Subcutaneous abdominal adipose tissue (tissue), 5 donors: Measurements from ENCODE around the gene LPAR3.
"Not testable (repeated sequence)": the region's sequence is repeated elsewhere in the genome, so short reads cannot be mapped to it uniquely, and the experiment has no call there.

ENCODE experiments used
- H3K27ac ChIP-seq: one replicate; pipeline ENCODE4 v1.7.0; 2013; ENCODE audit warnings: low read depth, mild to moderate bottlenecking, inconsistent platforms, low read length, moderate library complexity
- H3K27me3 ChIP-seq, 5 donors: one replicate each; pipeline ENCODE4 v1.7.0; 2013; ENCODE audit warnings: low read length in 5 of 5, inconsistent platforms in 1 of 5; ENCODE audit not compliant: control insufficient read depth in 5 of 5, insufficient read depth in 4 of 5
- H3K36me3 ChIP-seq, 5 donors: one replicate each; pipeline ENCODE4 v1.7.0; 2013; ENCODE audit warnings: low read length in 5 of 5; ENCODE audit not compliant: control insufficient read depth in 5 of 5, insufficient read depth in 5 of 5
- H3K4me1 ChIP-seq, 5 donors: one replicate each; pipeline ENCODE4 v1.7.0; 2013; ENCODE audit warnings: low read length in 5 of 5, mild to moderate bottlenecking in 3 of 5, moderate library complexity in 1 of 5; ENCODE audit not compliant: control insufficient read depth in 5 of 5, insufficient read depth in 5 of 5
- H3K4me3 ChIP-seq, 5 donors: one replicate each; pipeline ENCODE4 v1.7.0; 2013; ENCODE audit warnings: low read length in 5 of 5, low read depth in 1 of 5
- H3K9ac ChIP-seq, 5 donors: one replicate each; pipeline ENCODE4 v1.7.0; 2013; ENCODE audit warnings: low read length in 5 of 5, mild to moderate bottlenecking in 4 of 5, moderate library complexity in 3 of 5
- H3K9me3 ChIP-seq, 5 donors: one replicate each; pipeline ENCODE4 v1.7.0; 2013; ENCODE audit warnings: low read length in 5 of 5; ENCODE audit not compliant: control insufficient read depth in 5 of 5
- donor health status: healthy.
- donor health status: healthy.
- donor health status: healthy.
- donor health status: healthy.
- donor health status: healthy.

LPAR3 gene

GRCh38 chr1:84929581-84929980 lies 36.6 kb upstream of the LPAR3 start:
- H3K9me3 ChIP-seq, result no peaks in the 10 kb centered on the region
- H3K36me3 ChIP-seq, result no peaks in the 10 kb centered on the region
- H3K4me1 ChIP-seq, result no peaks in the 10 kb centered on the region
- no peak overlapping the region for H3K27ac ChIP-seq
- H3K27me3 ChIP-seq, result no peaks in the 10 kb centered on the region
- H3K4me3 ChIP-seq, result no peak overlapping the region
- H3K9ac ChIP-seq, result no peak overlapping the region

DNA sequence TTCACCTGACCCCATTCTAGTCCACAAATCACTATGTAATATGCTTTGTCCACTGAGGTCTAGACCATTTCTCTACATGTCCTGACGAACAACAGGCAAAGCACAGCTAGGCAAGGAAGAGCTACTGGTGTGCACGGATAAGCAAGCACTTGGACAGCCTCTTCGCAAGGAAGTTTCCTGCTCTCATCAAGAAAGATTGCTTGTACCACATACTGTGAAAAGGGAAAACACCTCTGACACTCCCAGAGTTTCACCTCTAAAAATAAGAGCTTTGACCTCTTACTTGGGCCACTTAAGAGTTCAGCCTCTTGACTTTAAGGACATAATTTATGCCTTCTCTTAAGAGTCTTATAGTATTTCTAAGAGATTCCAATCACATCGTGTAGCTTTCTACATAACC lies 36.0 kb upstream of the LPAR3 start:
- Histone ChIP-seq H3K36me3 (no peaks in the 10 kb centered on the region), H3K9me3 (no peaks in the 10 kb centered on the region), H3K4me1 (no peaks in the 10 kb centered on the region), H3K9ac (no peak overlapping the region), H3K27me3 (no peaks in the 10 kb centered on the region), H3K27ac (no peak overlapping the region), H3K4me3 (no peak overlapping the region)

DNA sequence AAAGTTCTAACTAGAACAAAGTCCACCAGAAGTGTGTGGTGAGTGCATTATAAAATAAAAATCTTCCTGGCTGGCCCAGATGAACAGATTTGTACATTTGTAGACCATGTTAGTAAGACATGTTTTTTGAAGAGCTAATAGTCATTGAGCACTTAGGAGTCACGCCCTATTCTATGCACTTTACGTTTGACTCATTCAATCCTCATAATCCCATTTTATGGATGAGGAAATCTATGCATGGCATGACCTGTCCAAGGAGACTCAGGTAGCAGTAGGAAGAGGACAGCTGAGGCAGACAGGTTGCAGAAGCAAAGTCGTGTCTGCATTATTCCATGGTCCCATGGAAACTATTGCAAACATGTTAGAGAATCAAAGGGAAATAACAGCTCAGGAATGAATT lies 30.3 kb upstream of the LPAR3 start:
- Histone ChIP-seq H3K27me3 (peaks cover 0 to 4% (median 0%) of the 10 kb centered on the region in 5 donors), H3K9me3 (no peaks in the 10 kb centered on the region), H3K4me1 (no peaks in the 10 kb centered on the region), H3K4me3 (no peak overlapping the region), H3K27ac (no peak overlapping the region), H3K36me3 (no peaks in the 10 kb centered on the region), H3K9ac (no peak overlapping the region)

GRCh38 chr1:84920159-84920558 lies 27.2 kb upstream of the LPAR3 start:
- no peak overlapping the region for H3K27ac ChIP-seq
- no peak overlapping the region for H3K4me3 ChIP-seq
- no peaks in the 10 kb centered on the region for H3K36me3 ChIP-seq
- H3K27me3 ChIP-seq, result peaks cover 0 to 4% (median 0%) of the 10 kb centered on the region in 5 donors
- no peak overlapping the region for H3K9ac ChIP-seq
- H3K4me1 ChIP-seq, result no peaks in the 10 kb centered on the region
- H3K9me3 ChIP-seq, result no peaks in the 10 kb centered on the region

- Histone ChIP-seq H3K9ac (no peak overlapping the region), H3K36me3 (no peaks in the 10 kb centered on the region), H3K4me1 (no peaks in the 10 kb centered on the region), H3K27ac (no peak overlapping the region), H3K27me3 (peaks cover 0 to 4% (median 0%) of the 10 kb centered on the region in 5 donors), H3K9me3 (no peaks in the 10 kb centered on the region), H3K4me3 (no peak overlapping the region)
Measured at GRCh38 chr1:84919461-84919970, 26.5 kb upstream of the LPAR3 start.

- H3K9me3 ChIP-seq, result no peaks in the 10 kb centered on the region
- H3K36me3 ChIP-seq, result no peaks in the 10 kb centered on the region
- H3K4me1 ChIP-seq, result peaks cover 0 to under 1% (median 0%) of the 10 kb centered on the region in 5 donors
- no peak overlapping the region for H3K27ac ChIP-seq
- no peak overlapping the region for H3K4me3 ChIP-seq
- peaks cover 0 to 4% (median 0%) of the 10 kb centered on the region in 5 donors for H3K27me3 ChIP-seq
- no peak overlapping the region for H3K9ac ChIP-seq
Measured at GRCh38 chr1:84918726-84919336, 25.8 kb upstream of the LPAR3 start.

DNA sequence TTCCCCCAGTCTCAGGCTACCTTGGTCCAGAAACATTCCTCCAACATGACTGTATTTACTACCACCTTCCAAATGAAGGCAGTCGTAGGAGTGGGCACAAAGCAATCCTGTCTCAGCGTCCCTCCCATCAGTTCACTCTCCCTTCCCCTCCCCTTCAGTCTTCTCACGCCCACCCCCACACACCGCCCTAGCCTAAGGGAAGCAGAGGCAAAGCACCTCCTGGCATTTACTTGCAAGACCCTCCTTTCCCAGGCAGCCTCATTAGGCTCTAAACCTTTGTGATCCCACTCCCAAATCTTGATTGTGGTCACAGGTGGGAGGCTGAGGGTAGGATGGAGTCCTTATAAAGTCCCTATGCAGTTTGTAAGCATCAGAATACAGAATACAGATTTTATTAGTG lies 23.9 kb upstream of the LPAR3 start:
- H3K9me3 ChIP-seq, result no peaks in the 10 kb centered on the region
- peaks cover 0 to 4% (median 0%) of the 10 kb centered on the region in 5 donors for H3K27me3 ChIP-seq
- no peaks in the 10 kb centered on the region for H3K36me3 ChIP-seq
- H3K4me3 ChIP-seq, result no peak overlapping the region
- no peak overlapping the region for H3K9ac ChIP-seq
- H3K27ac ChIP-seq, result no peak overlapping the region
- peaks cover 0 to 11% (median 0%) of the 10 kb centered on the region in 5 donors for H3K4me1 ChIP-seq

DNA sequence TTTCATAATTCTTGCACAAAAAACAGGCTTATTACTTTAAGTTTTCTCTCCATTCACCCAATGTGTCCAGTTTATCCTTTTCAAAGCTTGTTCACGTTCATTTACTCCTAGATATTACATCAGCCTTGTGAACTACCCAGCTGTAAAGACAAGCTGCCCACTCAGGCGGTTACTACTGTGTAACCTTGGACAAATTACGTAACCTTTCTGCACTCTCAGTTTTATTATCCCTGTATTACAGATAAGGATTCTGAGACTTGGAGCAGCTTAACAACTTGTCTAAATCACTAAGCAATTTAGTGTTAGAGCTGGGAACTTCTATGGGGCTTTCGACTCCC lies 20.5 kb upstream of the LPAR3 start:
- no peak overlapping the region for H3K27ac ChIP-seq
- peaks cover 0 to 3% (median 0%) of the 10 kb centered on the region in 5 donors for H3K27me3 ChIP-seq
- no peaks in the 10 kb centered on the region for H3K9me3 ChIP-seq
- no peak overlapping the region for H3K4me3 ChIP-seq
- peaks cover 0 to 11% (median 0%) of the 10 kb centered on the region in 5 donors for H3K4me1 ChIP-seq
- no peak overlapping the region for H3K9ac ChIP-seq
- no peaks in the 10 kb centered on the region for H3K36me3 ChIP-seq

- Histone ChIP-seq H3K27ac (no peak overlapping the region), H3K9ac (no peak overlapping the region), H3K4me3 (no peak overlapping the region), H3K4me1 (peaks cover 0 to 11% (median 0%) of the 10 kb centered on the region in 5 donors), H3K27me3 (no peaks in the 10 kb centered on the region), H3K36me3 (no peaks in the 10 kb centered on the region), H3K9me3 (no peaks in the 10 kb centered on the region)
Measured at GRCh38 chr1:84912726-84913554, 19.9 kb upstream of the LPAR3 start.

GRCh38 chr1:84908746-84909464 lies 15.9 kb upstream of the LPAR3 start:
- H3K36me3 ChIP-seq, H3K27me3 ChIP-seq, H3K27ac ChIP-seq, H3K9me3 ChIP-seq, H3K9ac ChIP-seq, H3K4me3 ChIP-seq: not testable (repeated sequence)
- H3K4me1 ChIP-seq, result peaks cover 0 to 11% (median 0%) of the 10 kb centered on the region in 5 donors
